GM12892 (cell line): ENCODE data around the gene ABHD12.

Source experiments
- POLR2A ChIP-seq: IDR thresholded peaks from 2 replicates; pipeline ENCODE4 v1.6.1; 2011; ENCODE audit warnings: low read depth, low read length, control low read depth
- POLR2AphosphoS5 ChIP-seq: IDR thresholded peaks from 2 replicates; pipeline ENCODE4 v1.6.1; 2011; ENCODE audit warnings: low read depth, low read length, control low read depth

- TF ChIP-seq POLR2A (no peak), POLR2AphosphoS5 (no peak)
These were observed 8.4 kb upstream of the ABHD12 start for GRCh38 chr20:25399037-25399430.
